Naive thymus-derived CD8-positive, alpha-beta T cell (primary cell): ENCODE results near the gene LMBR1. TPM values are rescaled to one million over a fixed set of nuclear protein-coding genes. Genes with fewer than 3 reads are reported as not detected.
"Not testable (repeated sequence)": the region's sequence is repeated elsewhere in the genome, so short reads cannot be mapped to it uniquely, and the experiment has no call there.

ENCODE experiments used
- ATAC-seq, 2 donors: fragments of 150-1000 bp; cut with Tn5 transposase in 1 of 2; sonication (Bioruptor Pico), chemical (Tn5 transposase) in 1 of 2; 1 replicate in 1 of 2; 2 replicates in 1 of 2; pipeline ENCODE4 v1.10.0; 2021; ENCODE audit warnings: mild to moderate bottlenecking in 2 of 2, moderate library complexity in 2 of 2
- POLR2A ChIA-PET: fragments of 350-600 bp; sonication (Branson Sonifier 250); formaldehyde crosslinking; loops from one replicate; lab custom pipeline; 2021; ENCODE audit warnings: antibody characterized with exemption; lab: Charles Lee
- DNase-seq, 10 donors: peaks; one replicate each; pipeline versions ENCODE4 v3.0.0 to v3.0.0-alpha.2; 2020 to 2022
- H3K27ac Mint-ChIP-seq, 10 donors: one replicate each; pipeline ENCODE4 v1.8.0; 2020 to 2022; ENCODE audit warnings: mild to moderate bottlenecking in 10 of 10, mixed read lengths in 10 of 10, moderate library complexity in 4 of 10, inconsistent platforms in 1 of 10
- H3K27me3 Mint-ChIP-seq, 5 donors: one replicate each; pipeline ENCODE4 v1.8.0; 2021 to 2022; ENCODE audit warnings: mixed read lengths in 5 of 5
- H3K36me3 Mint-ChIP-seq, 3 donors: one replicate each; pipeline ENCODE4 v1.8.0; 2020 to 2022; ENCODE audit warnings: mixed read lengths in 3 of 3, mild to moderate bottlenecking in 2 of 3, inconsistent platforms in 1 of 3
- H3K4me1 Mint-ChIP-seq, 4 donors: one replicate each; pipeline ENCODE4 v1.8.0; 2021 to 2022; ENCODE audit warnings: mixed read lengths in 4 of 4
- H3K4me3 Mint-ChIP-seq, 10 donors: one replicate each; pipeline ENCODE4 v1.8.0; 2020 to 2022; ENCODE audit warnings: mild to moderate bottlenecking in 10 of 10, mixed read lengths in 10 of 10, moderate library complexity in 6 of 10, inconsistent platforms in 1 of 10
- H3K9me3 Mint-ChIP-seq, 9 donors: one replicate each; pipeline ENCODE4 v1.8.0; 2020 to 2022; ENCODE audit warnings: mixed read lengths in 9 of 9, mild to moderate bottlenecking in 3 of 9, inconsistent platforms in 1 of 9, moderate library complexity in 1 of 9
- polyA plus RNA-seq, 3 donors: library from polyadenylated mRNA; unstranded; fragments of 300-500 nt; fragmentation: Illumina TruSeq; gene quantifications; one replicate each; pipeline ENCODE4 v1.2.3, GENCODE V29; 2021
- total RNA-seq, 8 experiments: library from RNA in 2 of 8; stranded (reverse) in 2 of 8; gene quantifications; one replicate each; pipeline ENCODE4 v1.2.3 and lab custom pipeline; 2021 to 2026

LMBR1 gene
- total and polyA plus RNA-seq, 5 experiments from 2014 or later: 41.9 to 157 (median 45.9) TPM

- Mint-ChIP-seq H3K27me3 (no peaks in the 10 kb centered on the region), H3K27ac (peak overlapping the region in 1 of 10 donors; percentile 66), H3K9me3 (peaks cover 7 to 27% (median 13%) of the 10 kb centered on the region in 9 donors), H3K4me1 (peaks cover 16 to 44% (median 40%) of the 10 kb centered on the region in 4 donors), H3K36me3 (peaks cover 16 to 53% (median 47%) of the 10 kb centered on the region in 3 donors), H3K4me3 (no peak overlapping the region)
- ATAC-seq (no peak), DNase-seq (no peak)
- POLR2A ChIA-PET: no interaction called here
Observed at GRCh38 chr7:156865493-156865892, 27.5 kb downstream of the LMBR1 start.

- POLR2A ChIA-PET, H3K27me3 Mint-ChIP-seq, DNase-seq, ATAC-seq: not testable (repeated sequence)
- peaks cover 14 to 32% (median 24%) of the 10 kb centered on the region in 4 donors for H3K4me1 Mint-ChIP-seq
- peaks cover 38 to 77% (median 71%) of the 10 kb centered on the region in 3 donors for H3K36me3 Mint-ChIP-seq
- H3K4me3 Mint-ChIP-seq: peak overlapping the region in 2 of 10 donors; percentile 22 to 36
- H3K27ac Mint-ChIP-seq: peak overlapping the region in 1 of 10 donors; percentile 29
- H3K9me3 Mint-ChIP-seq: peaks cover 14 to 59% (median 27%) of the 10 kb centered on the region in 9 donors
Observed at GRCh38 chr7:156862022-156862421, 31.0 kb downstream of the LMBR1 start.

- Mint-ChIP-seq H3K27ac (no peak overlapping the region), H3K27me3 (no peaks in the 10 kb centered on the region), H3K4me1 (peaks cover 14 to 25% (median 20%) of the 10 kb centered on the region in 4 donors), H3K4me3 (no peak overlapping the region), H3K9me3 (peaks cover 16 to 65% (median 34%) of the 10 kb centered on the region in 9 donors), H3K36me3 (peaks cover 42 to 78% (median 68%) of the 10 kb centered on the region in 3 donors)
- POLR2A ChIA-PET: no interaction called here
- ATAC-seq (no peak), DNase-seq (no peak)
Observed at GRCh38 chr7:156861212-156861611, 31.8 kb downstream of the LMBR1 start.

- Mint-ChIP-seq H3K4me3 (peak overlapping the region in 1 of 10 donors; percentile 38), H3K27ac (peak overlapping the region in 1 of 10 donors; percentile 73), H3K4me1 (peaks cover 9 to 15% (median 13%) of the 10 kb centered on the region in 4 donors), H3K9me3 (peaks cover 18 to 75% (median 41%) of the 10 kb centered on the region in 9 donors), H3K36me3 (peaks cover 46 to 83% (median 68%) of the 10 kb centered on the region in 3 donors)
- ATAC-seq, POLR2A ChIA-PET, H3K27me3 Mint-ChIP-seq, DNase-seq: not testable (repeated sequence)
Observed at GRCh38 chr7:156860099-156860498, 32.9 kb downstream of the LMBR1 start.

GRCh38 chr7:156858523-156858922, 34.5 kb downstream of the LMBR1 start:
- Mint-ChIP-seq H3K36me3 (peaks cover 53 to 85% (median 75%) of the 10 kb centered on the region in 3 donors), H3K4me3 (peak overlapping the region in 1 of 10 donors; percentile 0), H3K9me3 (peaks cover 20 to 85% (median 48%) of the 10 kb centered on the region in 9 donors), H3K4me1 (peaks cover 9 to 17% (median 14%) of the 10 kb centered on the region in 4 donors), H3K27me3 (no peaks in the 10 kb centered on the region), H3K27ac (peak overlapping the region in 2 of 10 donors; percentile 11 to 69)
- ATAC-seq (no peak), DNase-seq (no peak)
- POLR2A ChIA-PET: no interaction called here

GRCh38 chr7:156857757-156858156, 35.2 kb downstream of the LMBR1 start:
- POLR2A ChIA-PET: no interaction called here
- H3K4me3 Mint-ChIP-seq: no peak overlapping the region
- no peak overlapping the region for H3K27ac Mint-ChIP-seq
- DNase-seq (no peak), ATAC-seq (no peak)
- peaks cover 9 to 18% (median 14%) of the 10 kb centered on the region in 4 donors for H3K4me1 Mint-ChIP-seq
- peaks cover 20 to 80% (median 48%) of the 10 kb centered on the region in 9 donors for H3K9me3 Mint-ChIP-seq
- no peaks in the 10 kb centered on the region for H3K27me3 Mint-ChIP-seq
- H3K36me3 Mint-ChIP-seq: peaks cover 52 to 79% (median 71%) of the 10 kb centered on the region in 3 donors

- H3K27me3 Mint-ChIP-seq: no peaks in the 10 kb centered on the region
- DNase-seq: no peak
- H3K4me1 Mint-ChIP-seq: peaks cover 13 to 29% (median 20%) of the 10 kb centered on the region in 4 donors
- H3K36me3 Mint-ChIP-seq: peaks cover 38 to 62% (median 52%) of the 10 kb centered on the region in 3 donors
- no peak overlapping the region for H3K4me3 Mint-ChIP-seq
- POLR2A ChIA-PET: no interaction called here
- H3K27ac Mint-ChIP-seq: no peak overlapping the region
- ATAC-seq: no peak
- peaks cover 5 to 56% (median 38%) of the 10 kb centered on the region in 9 donors for H3K9me3 Mint-ChIP-seq
Observed at GRCh38 chr7:156854654-156855053, 38.3 kb downstream of the LMBR1 start.

- no peaks in the 10 kb centered on the region for H3K27me3 Mint-ChIP-seq
- peaks cover 0 to 8% (median 0%) of the 10 kb centered on the region in 9 donors for H3K9me3 Mint-ChIP-seq
- no peak overlapping the region for H3K4me3 Mint-ChIP-seq
- peaks cover 16 to 30% (median 23%) of the 10 kb centered on the region in 3 donors for H3K36me3 Mint-ChIP-seq
- DNase-seq (no peak), ATAC-seq (no peak)
- POLR2A ChIA-PET: no interaction called here
- H3K27ac Mint-ChIP-seq: peak overlapping the region in 1 of 10 donors; percentile 24
- peaks cover 20 to 62% (median 48%) of the 10 kb centered on the region in 4 donors for H3K4me1 Mint-ChIP-seq
Observed at GRCh38 chr7:156848979-156849378, 44.0 kb downstream of the LMBR1 start.

GRCh38 chr7:156845379-156846101, 47.4 kb downstream of the LMBR1 start:
- POLR2A ChIA-PET: no interaction called here
- Mint-ChIP-seq H3K27me3 (no peaks in the 10 kb centered on the region), H3K4me1 (peaks cover 16 to 53% (median 42%) of the 10 kb centered on the region in 4 donors), H3K36me3 (peaks cover 11 to 18% (median 16%) of the 10 kb centered on the region in 3 donors), H3K27ac (peak overlapping the region in 2 of 10 donors; percentile 25 to 41), H3K9me3 (peaks cover 0 to 3% (median 0%) of the 10 kb centered on the region in 9 donors), H3K4me3 (no peak overlapping the region)
- no peak for ATAC-seq
- no peak for DNase-seq

GRCh38 chr7:156843582-156843981, 49.4 kb downstream of the LMBR1 start:
- DNase-seq, H3K9me3 Mint-ChIP-seq, ATAC-seq, H3K27me3 Mint-ChIP-seq, H3K4me3 Mint-ChIP-seq, POLR2A ChIA-PET: not testable (repeated sequence)
- Mint-ChIP-seq H3K4me1 (peaks cover 19 to 51% (median 42%) of the 10 kb centered on the region in 4 donors), H3K36me3 (peaks cover 5 to 12% (median 12%) of the 10 kb centered on the region in 3 donors), H3K27ac (peak overlapping the region in 1 of 10 donors; percentile 41)

GRCh38 chr7:156843157-156843556, 49.8 kb downstream of the LMBR1 start:
- Mint-ChIP-seq H3K27me3 (no peaks in the 10 kb centered on the region), H3K4me3 (no peak overlapping the region), H3K9me3 (no peaks in the 10 kb centered on the region), H3K4me1 (peaks cover 19 to 50% (median 40%) of the 10 kb centered on the region in 4 donors), H3K27ac (no peak overlapping the region), H3K36me3 (peaks cover 5 to 12% (median 11%) of the 10 kb centered on the region in 3 donors)
- ATAC-seq (no peak), DNase-seq (no peak)
- POLR2A ChIA-PET: no interaction called here

GRCh38 chr7:156842740-156843140, 50.2 kb downstream of the LMBR1 start:
- H3K4me3 Mint-ChIP-seq: no peak overlapping the region
- no peak overlapping the region for H3K27ac Mint-ChIP-seq
- no peak for ATAC-seq
- H3K27me3 Mint-ChIP-seq: no peaks in the 10 kb centered on the region
- POLR2A ChIA-PET: no interaction called here
- H3K36me3 Mint-ChIP-seq: peaks cover 5 to 12% (median 7%) of the 10 kb centered on the region in 3 donors
- H3K4me1 Mint-ChIP-seq: peaks cover 15 to 46% (median 35%) of the 10 kb centered on the region in 4 donors
- no peaks in the 10 kb centered on the region for H3K9me3 Mint-ChIP-seq
- no peak for DNase-seq

GRCh38 chr7:156842317-156842716, 50.7 kb downstream of the LMBR1 start:
- Mint-ChIP-seq H3K36me3 (peaks cover 5 to 13% (median 6%) of the 10 kb centered on the region in 3 donors), H3K9me3 (no peaks in the 10 kb centered on the region), H3K27me3 (no peaks in the 10 kb centered on the region), H3K4me1 (peaks cover 12 to 42% (median 31%) of the 10 kb centered on the region in 4 donors), H3K27ac (no peak overlapping the region), H3K4me3 (no peak overlapping the region)
- ATAC-seq (no peak), DNase-seq (no peak)
- POLR2A ChIA-PET: interaction anchor here (0.6 kb wide), 1 partner anchor 39 kb away, joined by 3 read pairs; no protein-coding TSS in a partner anchor
